Mesenchymal stem cell (in vitro differentiated cells and primary cell): ENCODE data around the gene PAX1.

Source experiments
- DNase-seq: peaks from one replicate; pipeline ENCODE4 v3.0.0-alpha.2; 2013
- H2AFZ ChIP-seq: one replicate; pipeline ENCODE4 v1.6.1; 2013; ENCODE audit warnings: low read depth, mild to moderate bottlenecking, control low read depth, inconsistent platforms, low read length, moderate library complexity
- H2AK5ac ChIP-seq: 2 replicates; pipeline ENCODE4 v1.6.1; 2013; ENCODE audit warnings: low read length, moderate library complexity, mild to moderate bottlenecking, inconsistent platforms; ENCODE audit not compliant: severe bottlenecking
- H2BK120ac ChIP-seq: one replicate; pipeline ENCODE4 v1.6.1; 2013; ENCODE audit warnings: low read depth, mild to moderate bottlenecking, inconsistent platforms, low read length, moderate library complexity
- H2BK12ac ChIP-seq, 2 experiments: one replicate each; pipeline ENCODE4 v1.6.1; 2013; ENCODE audit warnings: inconsistent platforms in 2 of 2, low read length in 2 of 2, mild to moderate bottlenecking in 2 of 2, moderate library complexity in 2 of 2, control low read depth in 1 of 2
- H2BK15ac ChIP-seq: one replicate; pipeline ENCODE4 v1.6.1; 2013; ENCODE audit warnings: mild to moderate bottlenecking, low read depth, inconsistent platforms; ENCODE audit not compliant: poor library complexity, severe bottlenecking
- H2BK5ac ChIP-seq: 2 replicates; pipeline ENCODE4 v1.6.1; 2013; ENCODE audit warnings: low read depth, mild to moderate bottlenecking, low read length, control low read depth, inconsistent platforms; ENCODE audit not compliant: poor library complexity, severe bottlenecking
- H3K14ac ChIP-seq, 2 experiments: one replicate each; pipeline ENCODE4 v1.6.1; 2013; ENCODE audit warnings: inconsistent platforms in 2 of 2, low read length in 2 of 2, control low read depth in 1 of 2, mild to moderate bottlenecking in 1 of 2, moderate library complexity in 1 of 2
- H3K18ac ChIP-seq, 2 experiments: one replicate each; pipeline ENCODE4 v1.6.1; 2013; ENCODE audit warnings: inconsistent platforms in 2 of 2, low read length in 2 of 2, control low read depth in 1 of 2, low read depth in 1 of 2, mild to moderate bottlenecking in 1 of 2
- H3K23ac ChIP-seq, 2 experiments: one replicate each; pipeline ENCODE4 v1.6.1; 2013; ENCODE audit warnings: inconsistent platforms in 2 of 2, low read length in 2 of 2, mild to moderate bottlenecking in 2 of 2, moderate library complexity in 2 of 2, control low read depth in 1 of 2
- H3K27ac ChIP-seq: 2 replicates; pipeline ENCODE4 v1.5.1; 2013; ENCODE audit warnings: mild to moderate bottlenecking, moderate library complexity, low read length, control low read depth, inconsistent platforms; ENCODE audit not compliant: poor library complexity, severe bottlenecking
- H3K27me3 ChIP-seq, 2 experiments: 2 replicates each; pipeline versions ENCODE4 v1.6.1 to v1.7.0; 2013; ENCODE audit warnings: low read length in 2 of 2, mild to moderate bottlenecking in 2 of 2, moderate library complexity in 2 of 2, control low read depth in 1 of 2, inconsistent platforms in 1 of 2; ENCODE audit not compliant: control insufficient read depth in 1 of 2, insufficient read depth in 1 of 2
- H3K36me3 ChIP-seq, 2 experiments: 2 replicates each; pipeline versions ENCODE4 v1.6.1 to v1.7.0; 2013; ENCODE audit warnings: low read length in 2 of 2, control low read depth in 1 of 2, inconsistent platforms in 1 of 2, low read depth in 1 of 2, mild to moderate bottlenecking in 1 of 2; ENCODE audit not compliant: insufficient read depth in 2 of 2, control insufficient read depth in 1 of 2
- H3K4ac ChIP-seq, 2 experiments: one replicate each; pipeline ENCODE4 v1.6.1; 2013; ENCODE audit warnings: inconsistent platforms in 2 of 2, low read length in 2 of 2, mild to moderate bottlenecking in 2 of 2, moderate library complexity in 2 of 2, control low read depth in 1 of 2, low read depth in 1 of 2
- H3K4me1 ChIP-seq: 2 replicates; pipeline ENCODE4 v1.6.1; 2013; ENCODE audit warnings: low read depth, low read length, control low read depth; ENCODE audit not compliant: control insufficient read depth, insufficient read depth
- H3K4me2 ChIP-seq: 2 replicates; pipeline ENCODE4 v1.6.1; 2013; ENCODE audit warnings: low read length, mild to moderate bottlenecking, inconsistent platforms; ENCODE audit not compliant: poor library complexity, severe bottlenecking
- H3K4me3 ChIP-seq, 2 experiments: 2 replicates each; pipeline versions ENCODE4 v1.5.1 to v1.7.0; 2013; ENCODE audit warnings: low read length in 2 of 2, mild to moderate bottlenecking in 2 of 2, control low read depth in 1 of 2, low read depth in 1 of 2; ENCODE audit not compliant: insufficient read depth in 1 of 2
- H3K79me1 ChIP-seq: replicated peaks from 2 replicates; pipeline ENCODE4 v1.6.1; 2013; ENCODE audit warnings: mild to moderate bottlenecking, control low read depth, low read length, inconsistent platforms; ENCODE audit not compliant: poor library complexity, severe bottlenecking
- H3K9ac ChIP-seq: 2 replicates; pipeline ENCODE4 v1.7.0; 2013; ENCODE audit warnings: mild to moderate bottlenecking, low read length, moderate library complexity
- H3K9me3 ChIP-seq: 2 replicates; pipeline ENCODE4 v1.7.0; 2013; ENCODE audit warnings: mild to moderate bottlenecking, low read length; ENCODE audit not compliant: control insufficient read depth
- H4K8ac ChIP-seq: one replicate; pipeline ENCODE4 v1.6.1; 2013; ENCODE audit warnings: inconsistent platforms, mild to moderate bottlenecking, low read length, moderate library complexity
- H4K91ac ChIP-seq: one replicate; pipeline ENCODE4 v1.6.1; 2013; ENCODE audit warnings: mild to moderate bottlenecking, low read length, inconsistent platforms
- WGBS: methylation state at CpG from one replicate; pipeline ENCODE4 v1.1.7; 2013; ENCODE audit warnings: mixed read lengths; 5-methylcytosine and 5-hydroxymethylcytosine counted together

The PAX1 gene

DNA sequence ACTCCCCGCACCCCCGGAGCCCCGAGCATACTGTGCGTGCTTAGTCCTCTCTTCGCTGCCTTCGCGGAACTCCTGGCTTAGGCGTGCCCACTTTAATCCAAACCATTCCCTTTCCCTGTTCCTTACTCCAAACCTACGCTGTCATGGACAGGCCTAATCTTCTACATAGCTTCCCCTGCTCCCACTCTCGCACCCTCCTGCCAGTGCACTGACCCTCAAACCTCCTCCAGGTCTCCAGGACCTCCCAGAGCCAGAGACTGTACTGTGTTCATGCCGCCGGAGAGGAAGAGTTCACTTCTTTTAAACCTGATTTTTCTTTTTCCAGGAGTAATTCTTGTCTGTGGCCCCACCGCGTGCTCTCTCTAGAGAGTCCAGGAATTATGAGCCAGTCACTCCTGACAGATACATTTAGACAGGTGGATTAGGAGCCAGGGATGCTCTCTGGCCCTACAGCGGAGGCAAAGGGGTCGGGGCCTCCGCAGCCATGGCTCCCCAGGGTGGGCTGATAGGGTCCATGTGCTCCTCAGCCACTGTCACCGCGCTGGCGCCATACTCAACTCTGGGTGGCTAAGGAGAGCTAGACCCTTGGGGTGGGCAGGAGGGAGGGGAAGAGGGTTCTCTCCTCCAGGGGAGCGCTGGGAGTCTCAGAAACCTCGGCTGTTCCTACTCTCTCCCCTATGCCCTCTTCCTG is 1.6 kb upstream of the PAX1 start:
- H3K4me1 ChIP-seq = peaks cover 5% of the 10 kb centered on the region
- H3K14ac ChIP-seq = no peak overlapping the region

DNA sequence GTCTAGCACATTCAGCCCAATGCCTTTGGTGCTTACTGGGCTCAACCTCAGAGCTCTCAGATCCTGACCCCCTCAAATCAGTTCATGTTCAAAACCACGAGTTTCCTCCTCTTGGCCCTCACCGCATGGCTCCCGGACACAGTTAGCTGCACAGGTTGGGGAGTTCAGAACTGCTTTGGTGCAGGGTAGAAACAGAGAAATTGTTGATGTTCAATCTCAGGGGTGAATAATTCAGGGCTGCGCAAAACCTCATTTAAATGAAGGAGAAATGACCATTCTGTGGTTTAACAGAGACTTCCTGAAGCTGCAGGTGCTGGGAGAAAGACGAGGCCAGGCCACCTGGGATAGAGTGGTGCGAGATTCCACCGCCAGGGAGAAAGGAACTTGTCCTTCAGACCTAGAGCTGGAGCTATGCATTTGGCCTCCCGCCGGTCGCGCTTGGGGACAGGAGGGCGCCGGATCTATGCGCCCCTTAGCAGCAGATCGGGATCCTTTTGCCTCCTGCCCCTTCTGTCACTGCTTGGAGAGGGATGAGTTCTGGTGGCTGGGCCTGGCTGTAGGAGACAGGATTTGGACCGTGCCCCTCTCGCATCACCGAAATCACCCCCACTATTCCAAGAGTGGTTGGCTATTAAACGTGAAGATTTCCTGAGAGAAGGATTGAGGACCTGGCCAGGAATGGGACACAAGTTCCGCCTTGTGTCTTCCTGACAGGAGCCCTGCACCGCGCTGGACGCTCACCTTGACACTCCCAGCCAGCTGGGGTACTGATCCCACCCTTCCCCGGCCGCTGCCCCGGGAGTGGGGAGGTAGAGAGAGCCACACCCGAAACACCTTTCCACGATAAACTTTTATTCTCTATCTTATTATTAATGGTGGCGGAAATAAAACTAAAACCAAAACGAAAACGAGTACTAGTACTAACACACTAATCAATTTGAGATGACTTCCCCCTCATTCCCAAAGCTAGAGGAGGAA is 767 bp upstream of the PAX1 start:
- Histone ChIP-seq H3K27ac (no peak overlapping the region), H3K36me3 (no peaks in the 10 kb centered on the region), H2BK5ac (no peak overlapping the region), H3K27me3 (peaks cover 92 to 98% of the 10 kb centered on the region in 2 experiments), H3K4me2 (no peak overlapping the region), H4K8ac (no peak overlapping the region), H3K9ac (no peak overlapping the region), H3K79me1 (no peaks in the 10 kb centered on the region), H2BK15ac (no peak overlapping the region), H2AFZ (no peak overlapping the region), H3K14ac (no peak overlapping the region), H2AK5ac (no peak overlapping the region), H3K4ac (no peak overlapping the region), H3K4me1 (peaks cover 5% of the 10 kb centered on the region), H3K9me3 (no peaks in the 10 kb centered on the region), H2BK120ac (no peak overlapping the region), H3K23ac (no peak overlapping the region), H4K91ac (no peak overlapping the region), H2BK12ac (no peak overlapping the region), H3K18ac (no peak overlapping the region), H3K4me3 (no peak overlapping the region)
- no peak for DNase-seq
- WGBS = 4% methylated on average over 19 of the region's 31 CpGs

More for the DNA sequence above, 1.6 kb upstream of the PAX1 start:
- Histone ChIP-seq H4K91ac (no peak overlapping the region), H2BK120ac (no peak overlapping the region), H3K23ac (no peak overlapping the region), H3K4me3 (peak overlapping the region in 1 of 2 experiments; percentile 70), H3K79me1 (no peaks in the 10 kb centered on the region), H3K27ac (no peak overlapping the region), H3K36me3 (no peaks in the 10 kb centered on the region), H3K9me3 (no peaks in the 10 kb centered on the region), H2BK5ac (no peak overlapping the region), H2AK5ac (no peak overlapping the region), H2BK12ac (no peak overlapping the region), H3K18ac (no peak overlapping the region), H3K27me3 (peaks cover 93 to 95% of the 10 kb centered on the region in 2 experiments), H3K4me2 (no peak overlapping the region), H3K9ac (no peak overlapping the region), H2BK15ac (no peak overlapping the region), H4K8ac (no peak overlapping the region), H2AFZ (no peak overlapping the region), H3K4ac (no peak overlapping the region)
- WGBS = 3% methylated on average over 20 of the region's 22 CpGs
- DNase-seq = no peak

GRCh38 chr20:21706261-21707195 is 1.1 kb downstream of the PAX1 start:
- H2BK5ac ChIP-seq = no peak overlapping the region
- no peaks in the 10 kb centered on the region for H3K36me3 ChIP-seq
- H3K23ac ChIP-seq = no peak overlapping the region

More at GRCh38 chr20:21706261-21707195, 1.1 kb downstream of the PAX1 start:
- no peaks in the 10 kb centered on the region for H3K9me3 ChIP-seq
- H2AFZ ChIP-seq = no peak overlapping the region
- no peak overlapping the region for H2BK15ac ChIP-seq
- no peak overlapping the region for H2BK120ac ChIP-seq
- peaks cover 5% of the 10 kb centered on the region for H3K4me1 ChIP-seq
- no peak overlapping the region for H3K4me2 ChIP-seq
- no peak overlapping the region for H4K91ac ChIP-seq
- no peak for DNase-seq
- H3K79me1 ChIP-seq = no peaks in the 10 kb centered on the region
- WGBS = 3% methylated on average over 76 of the region's 76 CpGs
- H3K27me3 ChIP-seq = peaks cover 87 to 94% of the 10 kb centered on the region in 2 experiments
- no peak overlapping the region for H3K4ac ChIP-seq
- no peak overlapping the region for H3K9ac ChIP-seq
- no peak overlapping the region for H2BK12ac ChIP-seq
- no peak overlapping the region for H2AK5ac ChIP-seq
- H3K4me3 ChIP-seq = no peak overlapping the region
- no peak overlapping the region for H3K18ac ChIP-seq
- H3K27ac ChIP-seq = no peak overlapping the region
- no peak overlapping the region for H4K8ac ChIP-seq
- no peak overlapping the region for H3K14ac ChIP-seq
